Keratinocyte (primary cell): Measurements from ENCODE around the gene GLUD1. TPM values are rescaled to one million over a fixed set of nuclear protein-coding genes. Genes with fewer than 3 reads are reported as not detected.

Source experiments
- DNase-seq: peaks from one replicate; pipeline ENCODE4 v3.0.0-alpha.2; 2011; ENCODE audit warnings: low read depth, missing footprints, low spot score
- FAIRE-seq: peaks from 2 replicates; lab custom pipeline; 2011; peaks lifted over from hg19 to GRCh38; lab: Jason Lieb, UNC
- H2AFZ ChIP-seq: 2 replicates; pipeline ENCODE4 v1.6.0; 2012; ENCODE audit warnings: low read length, control low read depth, inconsistent platforms; ENCODE audit not compliant: control insufficient read depth
- H3K27ac ChIP-seq: 2 replicates; pipeline ENCODE4 v1.5.1; 2011; ENCODE audit warnings: low read length; ENCODE audit not compliant: control insufficient read depth, insufficient read depth
- H3K27me3 ChIP-seq: 3 replicates; pipeline ENCODE4 v1.6.0; 2011; ENCODE audit warnings: low read length; ENCODE audit not compliant: control insufficient read depth, insufficient read depth; ENCODE audit errors: extremely low read depth
- H3K36me3 ChIP-seq, 2 experiments: 2 replicates in 1 of 2; 3 replicates in 1 of 2; pipeline ENCODE4 v1.5.1; 2011; ENCODE audit warnings: low read length in 2 of 2, mild to moderate bottlenecking in 1 of 2; ENCODE audit not compliant: control insufficient read depth in 2 of 2, insufficient read depth in 2 of 2; ENCODE audit errors: extremely low read depth in 1 of 2
- H3K4me1 ChIP-seq: 3 replicates; pipeline ENCODE4 v1.5.1; 2011; ENCODE audit warnings: low read length; ENCODE audit not compliant: control insufficient read depth, insufficient read depth; ENCODE audit errors: extremely low read depth
- H3K4me2 ChIP-seq: 3 replicates; pipeline ENCODE4 v1.6.0; 2011; ENCODE audit warnings: low read depth, low read length; ENCODE audit not compliant: control insufficient read depth, insufficient read depth; ENCODE audit errors: extremely low read depth
- H3K4me3 ChIP-seq, 3 experiments: fragments of 200-600 bp in 1 of 3; sonication (generic) in 1 of 3; 2 replicates in 2 of 3; 3 replicates in 1 of 3; pipeline ENCODE4 v1.5.1; 2011 to 2016; ENCODE audit warnings: low read length in 3 of 3, mild to moderate bottlenecking in 3 of 3, control low read depth in 2 of 3, inconsistent platforms in 1 of 3, low read depth in 1 of 3, mixed read lengths in 1 of 3, mixed run types in 1 of 3, moderate library complexity in 1 of 3; ENCODE audit not compliant: control insufficient read depth in 2 of 3, insufficient read depth in 2 of 3; ENCODE audit errors: extremely low read depth in 1 of 3
- H3K79me2 ChIP-seq: 2 replicates; pipeline ENCODE4 v1.6.0; 2012; ENCODE audit warnings: low read length; ENCODE audit not compliant: control insufficient read depth, insufficient read depth
- H3K9ac ChIP-seq: 3 replicates; pipeline ENCODE4 v1.6.0; 2011; ENCODE audit warnings: low read length; ENCODE audit not compliant: control insufficient read depth, insufficient read depth; ENCODE audit errors: extremely low read depth
- H3K9me1 ChIP-seq: 3 replicates; pipeline ENCODE4 v1.6.0; 2011; ENCODE audit warnings: low read length; ENCODE audit not compliant: control insufficient read depth, insufficient read depth; ENCODE audit errors: extremely low read depth
- H3K9me3 ChIP-seq: 2 replicates; pipeline ENCODE4 v1.5.1; 2012; ENCODE audit warnings: low read depth, low read length; ENCODE audit not compliant: control insufficient read depth
- H4K20me1 ChIP-seq: 3 replicates; pipeline ENCODE4 v1.6.0; 2011; ENCODE audit warnings: low read length; ENCODE audit not compliant: control insufficient read depth, insufficient read depth; ENCODE audit errors: extremely low read depth
- CTCF ChIP-seq, 3 experiments: IDR thresholded peaks in 1 of 3; conservative IDR thresholded peaks in 1 of 3; optimal IDR thresholded peaks in 1 of 3; 2 replicates in 2 of 3; 3 replicates in 1 of 3; pipeline versions ENCODE3 to v1.5.1; 2011; ENCODE audit warnings: low read length in 3 of 3, mild to moderate bottlenecking in 3 of 3, moderate library complexity in 2 of 3, control low read depth in 1 of 3, inconsistent platforms in 1 of 3; ENCODE audit not compliant: insufficient read depth in 2 of 3; ENCODE audit errors: extremely low read depth in 1 of 3
- EZH2 ChIP-seq: IDR thresholded peaks from one replicate; pipeline ENCODE4 v1.6.1; 2012; ENCODE audit warnings: inconsistent platforms, mild to moderate bottlenecking, low read length, moderate library complexity
- dilution Hi-C: fragments of 300-500 bp; cut with MboI; formaldehyde crosslinking; loops from one replicate; pipeline ENCODE4 v1.7.0; 2020; ENCODE audit warnings: low sequenced_read_pairs; ENCODE audit not compliant: extremely low pct_ligation_motif_present
- polyA plus RNA-seq, 5 experiments: library from polyadenylated mRNA; depleted of rRNA in 3 of 5; stranded (reverse) in 3 of 5; stranded (forward) in 1 of 5; unstranded in 1 of 5; fragments of >200 nt; gene quantifications; 1 replicate in 1 of 5; 2 replicates in 3 of 5; 3 replicates in 1 of 5; pipeline versions ENCODE4 v1.2.1 to v1.2.3, GENCODE V29; 2011 to 2012; ENCODE audit warnings: missing spikeins in 2 of 5, low read depth in 1 of 5, low replicate concordance in 1 of 5

GLUD1 gene
- polyA plus RNA-seq, 1 donor (not counting 4 experiments of a cell fraction or from before 2014, with no cell fraction given), result 124 TPM

- dilution Hi-C loops, result no loop called here
- H3K9me3 ChIP-seq, result no peaks in the 10 kb centered on the region
- H3K9me1 ChIP-seq, result no peaks in the 10 kb centered on the region
- no peaks in the 10 kb centered on the region for H4K20me1 ChIP-seq
- H3K4me1 ChIP-seq, result no peaks in the 10 kb centered on the region
- H3K36me3 ChIP-seq, result peaks cover 10 to 37% of the 10 kb centered on the region in 2 experiments
- no peak overlapping the region for H3K27ac ChIP-seq
- no peak overlapping the region for H3K4me3 ChIP-seq
- TF ChIP-seq CTCF (optimal IDR thresholded peaks at IDR 0.05 in 1 of 3, IDR thresholded peaks at IDR 0.05 in 1 of 3, conservative IDR thresholded peaks at IDR 0.05 in 1 of 3; ENCODE audit: extremely low read depth in 1 of 3, insufficient read depth in 2 of 3, low read length in 3 of 3), result no peak
- no peak for TF ChIP-seq EZH2
- H3K4me2 ChIP-seq, result no peak overlapping the region
- no peak overlapping the region for H3K9ac ChIP-seq
- H2AFZ ChIP-seq, result no peak overlapping the region
- DNase-seq (no peak), FAIRE-seq (no peak)
- no peaks in the 10 kb centered on the region for H3K27me3 ChIP-seq
- no peaks in the 10 kb centered on the region for H3K79me2 ChIP-seq
Measured at GRCh38 chr10:87066865-87067264, 27.8 kb downstream of the GLUD1 start.

GRCh38 chr10:87066178-87066577 is 28.5 kb downstream of the GLUD1 start:
- Histone ChIP-seq H3K27ac (no peak overlapping the region), H3K79me2 (no peaks in the 10 kb centered on the region), H3K9ac (no peak overlapping the region), H3K4me2 (no peak overlapping the region), H3K4me3 (no peak overlapping the region), H3K27me3 (no peaks in the 10 kb centered on the region), H3K4me1 (no peaks in the 10 kb centered on the region), H3K36me3 (peaks cover 9 to 37% of the 10 kb centered on the region in 2 experiments), H4K20me1 (no peaks in the 10 kb centered on the region), H3K9me1 (no peaks in the 10 kb centered on the region), H2AFZ (no peak overlapping the region), H3K9me3 (no peaks in the 10 kb centered on the region)
- dilution Hi-C loops, result no loop called here
- TF ChIP-seq CTCF (optimal IDR thresholded peaks at IDR 0.05 in 1 of 3, IDR thresholded peaks at IDR 0.05 in 1 of 3, conservative IDR thresholded peaks at IDR 0.05 in 1 of 3; ENCODE audit: extremely low read depth in 1 of 3, insufficient read depth in 2 of 3, low read length in 3 of 3) (no peak), EZH2 (no peak)
- no peak for DNase-seq
- FAIRE-seq, result no peak
